Measurements from ENCODE around the gene KRT74. TPM values are rescaled to one million over a fixed set of nuclear protein-coding genes. Genes with fewer than 3 reads are reported as not detected.

KRT74 gene
- total RNA-seq, 1 experiment from 2014 or later: not detected

DNA sequence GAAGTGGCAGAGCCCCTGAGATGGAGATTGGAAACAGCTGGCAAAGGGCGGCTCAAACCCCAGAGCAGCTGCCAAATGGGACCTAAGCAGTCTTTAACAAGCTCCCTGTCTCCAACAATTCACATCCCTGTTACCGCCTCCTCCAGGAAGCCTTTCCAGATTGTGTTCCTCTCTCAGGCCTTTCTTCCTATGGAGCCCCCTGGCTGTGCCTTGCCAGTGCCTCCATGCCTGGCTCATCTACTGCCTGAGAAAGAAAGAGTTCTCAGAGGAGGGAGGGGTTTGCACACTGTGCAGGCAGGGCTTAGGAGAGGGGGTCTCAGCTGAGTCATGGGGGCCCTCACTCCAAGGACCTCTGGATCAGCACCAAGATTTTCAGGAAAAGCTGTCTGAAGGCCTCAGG is 8.8 kb upstream of the KRT74 start:
- Histone ChIP-seq H3K9me3 (ENCODE audit: insufficient read depth, low read depth) (no peaks in the 10 kb centered on the region), H2AFZ (no peak overlapping the region), H3K27ac (no peak overlapping the region), H3K27me3 (ENCODE audit: insufficient read depth, low read depth) (no peaks in the 10 kb centered on the region), H4K20me1 (ENCODE audit: insufficient read depth) (no peaks in the 10 kb centered on the region), H3K9me2 (ENCODE audit: insufficient read depth) (no peaks in the 10 kb centered on the region), H3K79me2 (ENCODE audit: low read depth) (no peaks in the 10 kb centered on the region), H3F3A (ENCODE audit: insufficient read depth, low read depth) (no peaks in the 10 kb centered on the region), H3K4me1 (replicated peaks; ENCODE audit: insufficient read depth) (peaks cover 19% of the 10 kb centered on the region), H3K4me2 (no peak overlapping the region), H3K36me3 (ENCODE audit: low read depth) (no peaks in the 10 kb centered on the region), H3K4me3 (no peak overlapping the region)
- intact Hi-C loops (cut with micrococcal nuclease; ENCODE audit: unreplicated experiment): loop anchor here (1.0 to 5.0 kb wide), 6 partner anchors 90 to 440 kb away; partner anchors contain the start of gene KRT6A
- ChIA-PET POLR2A (ENCODE audit: unreplicated experiment) (interaction anchor here (0.6 kb wide), 1 partner anchor 251 kb away, joined by 3 read pairs; no protein-coding TSS in a partner anchor), CTCF (interaction anchor here (1.3 to 2.7 kb wide), 3 partner anchors 58 to 297 kb away, joined by 4 to 7 read pairs (median 7); no protein-coding TSS in a partner anchor)
- TF ChIP-seq, protein P1, sequence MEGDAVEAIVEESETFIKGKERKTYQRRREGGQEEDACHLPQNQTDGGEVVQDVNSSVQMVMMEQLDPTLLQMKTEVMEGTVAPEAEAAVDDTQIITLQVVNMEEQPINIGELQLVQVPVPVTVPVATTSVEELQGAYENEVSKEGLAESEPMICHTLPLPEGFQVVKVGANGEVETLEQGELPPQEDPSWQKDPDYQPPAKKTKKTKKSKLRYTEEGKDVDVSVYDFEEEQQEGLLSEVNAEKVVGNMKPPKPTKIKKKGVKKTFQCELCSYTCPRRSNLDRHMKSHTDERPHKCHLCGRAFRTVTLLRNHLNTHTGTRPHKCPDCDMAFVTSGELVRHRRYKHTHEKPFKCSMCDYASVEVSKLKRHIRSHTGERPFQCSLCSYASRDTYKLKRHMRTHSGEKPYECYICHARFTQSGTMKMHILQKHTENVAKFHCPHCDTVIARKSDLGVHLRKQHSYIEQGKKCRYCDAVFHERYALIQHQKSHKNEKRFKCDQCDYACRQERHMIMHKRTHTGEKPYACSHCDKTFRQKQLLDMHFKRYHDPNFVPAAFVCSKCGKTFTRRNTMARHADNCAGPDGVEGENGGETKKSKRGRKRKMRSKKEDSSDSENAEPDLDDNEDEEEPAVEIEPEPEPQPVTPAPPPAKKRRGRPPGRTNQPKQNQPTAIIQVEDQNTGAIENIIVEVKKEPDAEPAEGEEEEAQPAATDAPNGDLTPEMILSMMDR (conservative IDR thresholded peaks at IDR 0.05): no peak
- no peak for TF ChIP-seq EZH2 (IDR thresholded peaks at IDR 0.05; ENCODE audit: low read depth)
- DNase-seq: no peak
- BruUV-seq (replicated peaks): no TSS peak

DNA sequence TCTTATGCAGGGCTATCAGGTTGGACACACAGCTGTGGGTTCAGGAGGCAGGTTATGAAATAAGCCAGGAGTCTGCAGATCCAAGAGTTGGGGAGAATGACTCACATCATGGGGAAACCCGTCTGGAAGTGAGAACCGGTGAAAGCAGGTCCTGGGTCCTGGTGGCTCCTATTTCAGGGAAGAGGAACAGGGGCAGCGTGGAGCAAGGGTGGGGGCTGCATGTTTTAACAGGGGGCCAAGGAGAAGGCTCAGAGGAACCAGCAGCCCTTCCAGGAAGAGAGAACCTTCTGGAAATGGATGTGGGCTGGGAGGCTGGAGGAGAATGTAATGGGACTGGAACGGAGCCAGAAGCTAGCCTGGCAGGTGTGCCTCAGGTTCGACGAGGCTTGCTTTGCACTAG is 7.8 kb upstream of the KRT74 start:
- intact Hi-C loops (cut with micrococcal nuclease; ENCODE audit: unreplicated experiment): loop anchor here (1.0 to 5.0 kb wide), 2 partner anchors 59 to 89 kb away; partner anchors contain the start of gene KRT6A
- ChIA-PET POLR2A (ENCODE audit: unreplicated experiment) (interaction anchor here (0.5 to 0.7 kb wide), 3 partner anchors 238 to 324 kb away, joined by 3 to 6 read pairs (median 3); no protein-coding TSS in a partner anchor), CTCF (interaction anchor here (0.9 to 1.9 kb wide), 2 partner anchors 139 to 186 kb away, joined by 3 to 7 read pairs; no protein-coding TSS in a partner anchor)
- Histone ChIP-seq H3K27me3 (ENCODE audit: insufficient read depth, low read depth) (no peaks in the 10 kb centered on the region), H3K4me3 (no peak overlapping the region), H3K9me3 (ENCODE audit: insufficient read depth, low read depth) (no peaks in the 10 kb centered on the region), H3K36me3 (ENCODE audit: low read depth) (no peaks in the 10 kb centered on the region), H3K9me2 (ENCODE audit: insufficient read depth) (no peaks in the 10 kb centered on the region), H3K4me1 (replicated peaks; ENCODE audit: insufficient read depth) (peaks cover 19% of the 10 kb centered on the region), H3K79me2 (ENCODE audit: low read depth) (no peaks in the 10 kb centered on the region), H3K4me2 (peak overlapping the region; percentile 58), H4K20me1 (ENCODE audit: insufficient read depth) (no peaks in the 10 kb centered on the region), H3K27ac (0 out of 2 replicates have a peak overlapping the region, but pooled peaks have one; percentile 14), H2AFZ (no peak overlapping the region), H3F3A (ENCODE audit: insufficient read depth, low read depth) (no peaks in the 10 kb centered on the region)
- TF ChIP-seq, protein P1 (conservative IDR thresholded peaks at IDR 0.05): 0 out of 2 replicates have a peak, but pooled peaks have one; percentile 13
- TF ChIP-seq EZH2 (IDR thresholded peaks at IDR 0.05; ENCODE audit: low read depth): no peak
- DNase-seq: peak; percentile 46 to 83
- BruUV-seq (replicated peaks): no TSS peak

DNA sequence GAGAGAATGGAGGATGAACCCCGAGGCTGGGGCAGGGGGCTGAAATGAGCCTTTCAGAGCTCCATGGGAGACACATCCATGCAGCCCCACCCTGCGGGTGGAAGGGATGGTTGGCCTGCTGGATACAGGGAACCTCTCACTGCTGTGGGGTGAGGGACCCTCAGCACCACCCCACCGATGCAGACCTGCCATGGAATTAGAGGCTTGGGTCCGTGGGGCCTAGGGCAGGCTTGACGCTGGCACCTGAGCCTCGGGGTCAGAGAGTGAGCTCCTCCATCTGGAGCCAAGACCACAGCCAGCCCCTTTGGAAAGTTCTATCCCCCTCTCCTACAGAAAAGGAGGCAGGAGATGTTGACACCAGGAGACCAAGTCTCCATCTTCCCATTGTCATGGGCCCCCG is 7.4 kb upstream of the KRT74 start:
- Histone ChIP-seq H3K9me2 (ENCODE audit: insufficient read depth) (no peaks in the 10 kb centered on the region), H3K36me3 (ENCODE audit: low read depth) (no peaks in the 10 kb centered on the region), H3K4me3 (no peak overlapping the region), H3K4me1 (replicated peaks; ENCODE audit: insufficient read depth) (peaks cover 19% of the 10 kb centered on the region), H3K9me3 (ENCODE audit: insufficient read depth, low read depth) (no peaks in the 10 kb centered on the region), H3K27me3 (ENCODE audit: insufficient read depth, low read depth) (no peaks in the 10 kb centered on the region), H3K27ac (no peak overlapping the region), H2AFZ (no peak overlapping the region), H3F3A (ENCODE audit: insufficient read depth, low read depth) (no peaks in the 10 kb centered on the region), H3K79me2 (ENCODE audit: low read depth) (no peaks in the 10 kb centered on the region), H4K20me1 (ENCODE audit: insufficient read depth) (no peaks in the 10 kb centered on the region), H3K4me2 (0 out of 2 replicates have a peak overlapping the region, but pooled peaks have one; percentile 58)
- POLR2A ChIA-PET (ENCODE audit: unreplicated experiment): interaction anchor here (0.5 to 0.6 kb wide), 2 partner anchors 239 to 270 kb away, joined by 3 to 6 read pairs; no protein-coding TSS in a partner anchor
- CTCF ChIA-PET: interaction anchor here (0.9 to 1.9 kb wide), 2 partner anchors 139 to 185 kb away, joined by 3 to 7 read pairs; no protein-coding TSS in a partner anchor
- BruUV-seq (replicated peaks): no TSS peak
- DNase-seq: no peak
- no peak for TF ChIP-seq EZH2 (IDR thresholded peaks at IDR 0.05; ENCODE audit: low read depth)
- TF ChIP-seq, protein P1 (conservative IDR thresholded peaks at IDR 0.05): no peak
- intact Hi-C loops (cut with micrococcal nuclease; ENCODE audit: unreplicated experiment): loop anchor here (1.0 to 5.0 kb wide), 2 partner anchors 59 to 89 kb away; partner anchors contain the start of gene KRT6A

Measured in PC-9 (cell line).